H1 (cell line): ENCODE data around the gene RELL2. TPM values are rescaled to one million over a fixed set of nuclear protein-coding genes. Genes with fewer than 3 reads are reported as not detected.

Experiments
- CTCF ChIA-PET: fragments of 300-600 bp; sonication (Branson Sonifier 250); formaldehyde crosslinking; loops from one replicate; lab custom pipeline; 2021; ENCODE audit not compliant: partially characterized antibody; lab: Charles Lee
- POLR2A ChIA-PET: fragments of 300-600 bp; sonication (Branson Sonifier 250); formaldehyde crosslinking; loops from one replicate; lab custom pipeline; 2021; ENCODE audit warnings: inconsistent platforms; ENCODE audit not compliant: partially characterized antibody; lab: Charles Lee
- DNase-seq, 2 experiments: peaks; one replicate each; pipeline versions ENCODE4 v3.0.0 to v3.0.0-alpha.2; 2010 to 2022; ENCODE audit warnings: low spot score in 2 of 2, low read depth in 1 of 2, mixed read lengths in 1 of 2
- FAIRE-seq: peaks from 2 replicates; lab custom pipeline; 2011; peaks lifted over from hg19 to GRCh38; lab: Jason Lieb, UNC
- H2AFZ ChIP-seq: 2 replicates; pipeline ENCODE4 v1.8.1; 2012; ENCODE audit warnings: low read length, inconsistent platforms
- H2AK5ac ChIP-seq: 2 replicates; pipeline ENCODE4 v1.6.1; 2013; ENCODE audit warnings: low read depth, low read length
- H2BK120ac ChIP-seq: replicated peaks from 2 replicates; pipeline ENCODE3; 2013; ENCODE audit warnings: low read depth, low read length, inconsistent platforms
- H2BK12ac ChIP-seq: 2 replicates; pipeline ENCODE4 v1.6.1; 2013; ENCODE audit warnings: low read depth, low read length
- H2BK15ac ChIP-seq: 2 replicates; pipeline ENCODE4 v1.6.1; 2013; ENCODE audit warnings: low read length
- H2BK20ac ChIP-seq: 2 replicates; pipeline ENCODE4 v1.6.1; 2013; ENCODE audit warnings: low read length
- H2BK5ac ChIP-seq: 2 replicates; pipeline ENCODE4 v1.6.1; 2013; ENCODE audit warnings: low read depth, low read length
- H3K14ac ChIP-seq: 2 replicates; pipeline ENCODE4 v1.6.1; 2013; ENCODE audit warnings: inconsistent platforms; ENCODE audit not compliant: insufficient read length
- H3K18ac ChIP-seq: 2 replicates; pipeline ENCODE4 v1.6.1; 2013; ENCODE audit warnings: low read length; ENCODE audit errors: extremely low read depth
- H3K23ac ChIP-seq: 2 replicates; pipeline ENCODE4 v1.6.1; 2013; ENCODE audit warnings: inconsistent platforms; ENCODE audit not compliant: insufficient read length
- H3K23me2 ChIP-seq: 2 replicates; pipeline ENCODE4 v1.6.1; 2013; ENCODE audit warnings: low read depth, low read length
- H3K27ac ChIP-seq: 2 replicates; pipeline ENCODE4 v1.6.1; 2011; ENCODE audit warnings: low read depth, low read length, inconsistent platforms
- H3K27me3 ChIP-seq, 4 experiments: replicated peaks in 1 of 4; 1 replicate in 1 of 4; 2 replicates in 3 of 4; pipeline versions ENCODE4 v1.6.1 to v1.8.1; 2011 to 2013; ENCODE audit warnings: low read length in 3 of 4, mild to moderate bottlenecking in 3 of 4, inconsistent platforms in 2 of 4, mixed read lengths in 2 of 4, moderate library complexity in 1 of 4; ENCODE audit not compliant: control insufficient read depth in 3 of 4, insufficient read depth in 3 of 4; ENCODE audit errors: extremely low read depth in 1 of 4
- H3K36me3 ChIP-seq, 4 experiments: 2 replicates each; pipeline versions ENCODE4 v1.6.1 to v1.8.1; 2011 to 2013; ENCODE audit warnings: mild to moderate bottlenecking in 4 of 4, low read length in 3 of 4, moderate library complexity in 2 of 4, control low read depth in 1 of 4, inconsistent platforms in 1 of 4; ENCODE audit not compliant: insufficient read depth in 4 of 4, control insufficient read depth in 2 of 4
- H3K4ac ChIP-seq: replicated peaks from 2 replicates; pipeline ENCODE3; 2013; ENCODE audit warnings: low read length, low read depth, mixed read lengths, inconsistent platforms; ENCODE audit not compliant: insufficient read length
- H3K4me1 ChIP-seq, 4 experiments: replicated peaks in 1 of 4; 1 replicate in 1 of 4; 2 replicates in 3 of 4; pipeline versions ENCODE4 v1.6.1 to v1.8.1; 2011 to 2013; ENCODE audit warnings: low read length in 3 of 4, inconsistent platforms in 2 of 4, mixed read lengths in 1 of 4; ENCODE audit not compliant: insufficient read depth in 4 of 4, control insufficient read depth in 3 of 4
- H3K4me2 ChIP-seq, 2 experiments: 2 replicates each; pipeline versions ENCODE4 v1.6.1 to v1.8.1; 2011 to 2013; ENCODE audit warnings: low read depth in 2 of 2, low read length in 2 of 2, control low read depth in 1 of 2, inconsistent platforms in 1 of 2, mild to moderate bottlenecking in 1 of 2; ENCODE audit not compliant: insufficient read depth in 1 of 2
- H3K4me3 ChIP-seq, 4 experiments: fragments of 200-600, 300-600 bp in 1 of 4; sonication (generic), shearing (Covaris generic), sonication (Bioruptor Twin) in 1 of 4; 2 replicates each; pipeline versions ENCODE4 v1.5.1 to v1.8.1; 2011 to 2016; ENCODE audit warnings: low read length in 4 of 4, low read depth in 3 of 4, control low read depth in 2 of 4, inconsistent platforms in 2 of 4, mild to moderate bottlenecking in 2 of 4, mixed read lengths in 1 of 4, moderate library complexity in 1 of 4; ENCODE audit not compliant: insufficient read depth in 2 of 4; ENCODE audit errors: extremely low read depth in 1 of 4
- H3K56ac ChIP-seq: replicated peaks from 2 replicates; pipeline ENCODE3; 2013; ENCODE audit warnings: low read depth, mild to moderate bottlenecking, mixed read lengths, low read length, inconsistent platforms; ENCODE audit not compliant: insufficient read length
- H3K79me1 ChIP-seq: 2 replicates; pipeline ENCODE4 v1.6.1; 2013; ENCODE audit warnings: low read depth, low read length, control low read depth
- H3K79me2 ChIP-seq, 2 experiments: 2 replicates each; pipeline versions ENCODE4 v1.6.1 to v1.8.1; 2012 to 2013; ENCODE audit warnings: low read length in 2 of 2, mild to moderate bottlenecking in 2 of 2, inconsistent platforms in 1 of 2; ENCODE audit not compliant: insufficient read depth in 2 of 2, control insufficient read depth in 1 of 2
- H3K9ac ChIP-seq, 4 experiments: replicated peaks in 1 of 4; 1 replicate in 1 of 4; 2 replicates in 3 of 4; pipeline versions ENCODE4 v1.6.1 to v1.8.1; 2011 to 2013; ENCODE audit warnings: low read depth in 3 of 4, low read length in 3 of 4, control low read depth in 2 of 4, mild to moderate bottlenecking in 2 of 4, moderate library complexity in 2 of 4, inconsistent platforms in 1 of 4; ENCODE audit errors: extremely low read depth in 1 of 4
- H3K9me3 ChIP-seq, 2 experiments: 2 replicates each; pipeline versions ENCODE4 v1.6.1 to v1.8.1; 2012 to 2013; ENCODE audit warnings: mild to moderate bottlenecking in 2 of 2, moderate library complexity in 2 of 2, control low read depth in 1 of 2, inconsistent platforms in 1 of 2, low read depth in 1 of 2, low read length in 1 of 2, mixed read lengths in 1 of 2; ENCODE audit not compliant: insufficient read depth in 2 of 2
- H4K20me1 ChIP-seq, 2 experiments: replicated peaks in 1 of 2; 2 replicates each; pipeline versions ENCODE3 to v1.8.1; 2011 to 2013; ENCODE audit warnings: inconsistent platforms in 2 of 2, low read length in 2 of 2, mild to moderate bottlenecking in 1 of 2; ENCODE audit not compliant: insufficient read depth in 2 of 2, control insufficient read depth in 1 of 2
- H4K5ac ChIP-seq: 2 replicates; pipeline ENCODE4 v1.6.1; 2013; ENCODE audit warnings: low read length, low read depth, mixed read lengths, inconsistent platforms; ENCODE audit not compliant: insufficient read length
- H4K8ac ChIP-seq: 2 replicates; pipeline ENCODE4 v1.8.0; 2013; ENCODE audit warnings: mild to moderate bottlenecking, moderate library complexity, low read length, inconsistent platforms; ENCODE audit not compliant: insufficient read depth; ENCODE audit errors: extremely low read depth
- H4K91ac ChIP-seq: replicated peaks from 2 replicates; pipeline ENCODE3; 2013; ENCODE audit warnings: low read length, mixed read lengths, inconsistent platforms; ENCODE audit not compliant: insufficient read length
- BACH1 ChIP-seq: IDR thresholded peaks from 2 replicates; pipeline ENCODE4 v1.6.1; 2012; ENCODE audit warnings: low read length, improper control_type of control experiment
- BRCA1 ChIP-seq: IDR thresholded peaks from 2 replicates; pipeline ENCODE4 v1.6.1; 2012; ENCODE audit warnings: low read depth, low read length, improper control_type of control experiment
- CHD2 ChIP-seq: IDR thresholded peaks from 2 replicates; pipeline ENCODE4 v1.6.1; 2012; ENCODE audit warnings: low read length, improper control_type of control experiment
- EP300 ChIP-seq, 2 experiments: IDR thresholded peaks; 1 replicate in 1 of 2; 2 replicates in 1 of 2; pipeline ENCODE4 v1.6.1; 2011 to 2012; ENCODE audit warnings: low read depth in 2 of 2, low read length in 2 of 2, mild to moderate bottlenecking in 2 of 2, borderline replicate concordance in 1 of 2, inconsistent platforms in 1 of 2, moderate library complexity in 1 of 2
- GTF2F1 ChIP-seq: IDR thresholded peaks from 2 replicates; pipeline ENCODE4 v1.6.1; 2012; ENCODE audit warnings: low read depth, low read length, improper control_type of control experiment, borderline replicate concordance
- POLR2A ChIP-seq, 2 experiments: IDR thresholded peaks; 1 replicate in 1 of 2; 2 replicates in 1 of 2; pipeline ENCODE4 v1.6.1; 2011; ENCODE audit warnings: low read depth in 2 of 2, low read length in 2 of 2, mild to moderate bottlenecking in 2 of 2; ENCODE audit errors: control extremely low read depth in 1 of 2
- RFX5 ChIP-seq: IDR thresholded peaks from 2 replicates; pipeline ENCODE4 v1.6.1; 2011; ENCODE audit warnings: low read depth, low read length, improper control_type of control experiment, borderline replicate concordance
- SIX5 ChIP-seq: IDR thresholded peaks from 2 replicates; pipeline ENCODE4 v1.6.1; 2011; ENCODE audit warnings: mild to moderate bottlenecking, low read depth, low read length
- TEAD4 ChIP-seq: IDR thresholded peaks from 2 replicates; pipeline ENCODE4 v1.6.1; 2012; ENCODE audit warnings: low read depth, low read length, inconsistent platforms, mixed read lengths
- WGBS, 2 experiments: shearing (Covaris generic) in 1 of 2; methylation state at CpG; one replicate each; pipeline versions ENCODE4 v1.1.6 to v1.1.7; 2013 to 2015; ENCODE audit warnings: low lambda C conversion rate in 2 of 2, mixed read lengths in 2 of 2, inconsistent platforms in 1 of 2, low coverage in 1 of 2, missing lambda C conversion rate in 1 of 2; ENCODE audit not compliant: insufficient replicate concordance in 2 of 2, insufficient coverage in 1 of 2, insufficient read length in 1 of 2; ENCODE audit errors: extremely low coverage in 1 of 2, missing lambda C conversion rate in 1 of 2; 5-methylcytosine and 5-hydroxymethylcytosine counted together
- polyA plus RNA-seq, 7 experiments: library from polyadenylated mRNA; depleted of rRNA in 3 of 7; stranded (reverse) in 5 of 7; unstranded in 2 of 7; fragments of >200 nt in 5 of 7; fragments of 200-250 nt in 2 of 7; gene quantifications; 1 replicate in 5 of 7; 2 replicates in 1 of 7; 4 replicates in 1 of 7; pipeline versions ENCODE4 v1.2.1 to v1.2.3, GENCODE V29; 2011 to 2013; ENCODE audit warnings: missing spikeins in 2 of 7, mixed read lengths in 2 of 7
- total RNA-seq: library from RNA; stranded (reverse); fragmentation: NEBNext Ultra II Directional; extraction: Animal tissue kit (Norgen Biotek cat#: 25700); gene quantifications from 2 replicates; pipeline ENCODE4 v1.2.1, GENCODE V29; 2021
- TF ChIP-seq, protein P1 (sequence below), 3 experiments: IDR thresholded peaks; 1 replicate in 2 of 3; 2 replicates in 1 of 3; pipeline versions ENCODE4 v1.5.1 to v1.6.1; 2011; ENCODE audit warnings: low read length in 3 of 3, mild to moderate bottlenecking in 3 of 3, inconsistent platforms in 2 of 3, low read depth in 1 of 3, moderate library complexity in 1 of 3; ENCODE audit not compliant: insufficient read depth in 1 of 3; ENCODE audit errors: control extremely low read depth in 1 of 3

The RELL2 gene
- total and polyA plus RNA-seq, 2 of the 8 experiments (the other 6 are each of a cell fraction or from before 2014, with no cell fraction given) = 18.6 to 23.7 TPM

DNA sequence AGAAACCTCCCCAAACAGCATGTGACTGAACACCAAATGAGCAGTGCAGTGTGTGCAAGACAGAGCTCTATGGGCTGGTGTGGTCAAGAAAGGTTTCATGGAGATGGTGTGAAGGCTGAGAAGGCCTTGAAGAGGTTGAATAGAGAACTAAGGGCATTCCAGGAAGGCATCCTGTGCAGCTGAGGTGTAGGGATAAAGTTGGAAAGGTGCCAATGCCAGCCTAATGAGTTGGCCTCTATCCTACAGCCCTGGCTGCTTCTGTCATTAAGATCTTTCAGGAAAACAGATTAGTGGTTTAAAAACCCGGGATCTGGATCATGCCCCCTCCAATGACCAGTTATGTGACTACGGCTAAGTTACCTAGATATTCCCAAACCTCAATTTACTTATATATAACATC lies 4.1 kb upstream of the RELL2 start:
- 92% methylated on average over 2 of the region's 2 CpGs; no CpG with 5 or more reads in 1 of the 2 experiments for WGBS, 2 experiments
- Histone ChIP-seq H2BK5ac (no peak overlapping the region), H3K14ac (no peak overlapping the region), H4K8ac (no peak overlapping the region), H3K36me3 (peaks cover 16 to 36% (median 19%) of the 10 kb centered on the region in 4 experiments; a peak in 7 of 8 replicates), H2AFZ (no peak overlapping the region), H3K4me3 (no peak overlapping the region), H3K27me3 (no peaks in the 10 kb centered on the region), H2BK12ac (no peak overlapping the region), H3K23ac (no peak overlapping the region), H3K79me2 (peaks cover 10 to 48% of the 10 kb centered on the region in 2 experiments), H4K5ac (no peak overlapping the region), H2BK20ac (no peak overlapping the region), H3K4me2 (no peak overlapping the region), H2BK15ac (no peak overlapping the region), H3K56ac (no peak overlapping the region), H3K4ac (no peak overlapping the region), H3K4me1 (peaks cover 0 to 5% (median 3%) of the 10 kb centered on the region in 4 experiments; a peak in 4 of 7 replicates), H3K23me2 (peaks cover 11% of the 10 kb centered on the region), H3K79me1 (peaks cover 12% of the 10 kb centered on the region), H3K9me3 (no peaks in the 10 kb centered on the region), H4K20me1 (peaks cover 4 to 8% of the 10 kb centered on the region in 2 experiments), H3K18ac (no peak overlapping the region), H2AK5ac (no peak overlapping the region), H3K27ac (no peak overlapping the region), H4K91ac (no peak overlapping the region), H3K9ac (no peak overlapping the region), H2BK120ac (no peak overlapping the region)
- DNase-seq (no peak), FAIRE-seq (no peak)
- ChIA-PET CTCF (interaction anchor here (1.1 to 10.3 kb wide), 8 partner anchors 8 to 247 kb away, joined by 3 to 117 read pairs (median 4); partner anchors contain the start of gene DIAPH1), POLR2A (interaction anchor here (0.6 to 1.9 kb wide), 7 partner anchors 9 to 53 kb away, joined by 3 to 7 read pairs (median 4); partner anchors contain the start of gene DIAPH1)
- TF ChIP-seq BACH1 (no peak), BRCA1 (no peak), CHD2 (no peak), RFX5 (no peak), GTF2F1 (no peak), TEAD4 (no peak), POLR2A (IDR thresholded peaks at IDR 0.05; ENCODE audit: control extremely low read depth in 1 of 2, low read depth in 2 of 2, low read length in 2 of 2) (no peak), SIX5 (no peak), EP300 (IDR thresholded peaks at IDR 0.05; ENCODE audit: borderline replicate concordance in 1 of 2, low read depth in 2 of 2, low read length in 2 of 2) (no peak)
- TF ChIP-seq, protein P1, sequence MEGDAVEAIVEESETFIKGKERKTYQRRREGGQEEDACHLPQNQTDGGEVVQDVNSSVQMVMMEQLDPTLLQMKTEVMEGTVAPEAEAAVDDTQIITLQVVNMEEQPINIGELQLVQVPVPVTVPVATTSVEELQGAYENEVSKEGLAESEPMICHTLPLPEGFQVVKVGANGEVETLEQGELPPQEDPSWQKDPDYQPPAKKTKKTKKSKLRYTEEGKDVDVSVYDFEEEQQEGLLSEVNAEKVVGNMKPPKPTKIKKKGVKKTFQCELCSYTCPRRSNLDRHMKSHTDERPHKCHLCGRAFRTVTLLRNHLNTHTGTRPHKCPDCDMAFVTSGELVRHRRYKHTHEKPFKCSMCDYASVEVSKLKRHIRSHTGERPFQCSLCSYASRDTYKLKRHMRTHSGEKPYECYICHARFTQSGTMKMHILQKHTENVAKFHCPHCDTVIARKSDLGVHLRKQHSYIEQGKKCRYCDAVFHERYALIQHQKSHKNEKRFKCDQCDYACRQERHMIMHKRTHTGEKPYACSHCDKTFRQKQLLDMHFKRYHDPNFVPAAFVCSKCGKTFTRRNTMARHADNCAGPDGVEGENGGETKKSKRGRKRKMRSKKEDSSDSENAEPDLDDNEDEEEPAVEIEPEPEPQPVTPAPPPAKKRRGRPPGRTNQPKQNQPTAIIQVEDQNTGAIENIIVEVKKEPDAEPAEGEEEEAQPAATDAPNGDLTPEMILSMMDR (IDR thresholded peaks at IDR 0.05; ENCODE audit: control extremely low read depth in 1 of 3, insufficient read depth in 1 of 3, low read depth in 1 of 3, low read length in 3 of 3) = no peak
